ENCODE measurements around the gene PRR18. TPM values are rescaled to one million over a fixed set of nuclear protein-coding genes. Genes with fewer than 3 reads are reported as not detected.

PRR18 gene
- total RNA-seq, 1 donor from 2014 or later, result 0.80 TPM

GRCh38 chr6:166274163-166274562 is 34.0 kb downstream of the PRR18 start:
- Mint-ChIP-seq H3K27me3 (peaks cover 67% of the 10 kb centered on the region), H3K4me3 (no peak overlapping the region), H3K36me3 (no peaks in the 10 kb centered on the region), H3K9me3 (no peaks in the 10 kb centered on the region), H3K4me1 (ENCODE audit: unreplicated experiment) (peaks cover 7% of the 10 kb centered on the region), H3K27ac (no peak overlapping the region)
- no peak for DNase-seq (ENCODE audit: extremely low spot score, unreplicated experiment)
- TF ChIP-seq CTCF (conservative IDR thresholded peaks at IDR 0.05), result no peak

- H3K36me3 Mint-ChIP-seq, result no peaks in the 10 kb centered on the region
- H3K27ac Mint-ChIP-seq, result no peak overlapping the region
- H3K4me3 Mint-ChIP-seq, result no peak overlapping the region
- no peaks in the 10 kb centered on the region for H3K9me3 Mint-ChIP-seq
- no peak for TF ChIP-seq CTCF (conservative IDR thresholded peaks at IDR 0.05)
- H3K4me1 Mint-ChIP-seq (ENCODE audit: unreplicated experiment), result peaks cover 7% of the 10 kb centered on the region
- H3K27me3 Mint-ChIP-seq, result peaks cover 71% of the 10 kb centered on the region
- DNase-seq (ENCODE audit: extremely low spot score, unreplicated experiment), result no peak
Observed at GRCh38 chr6:166271376-166271765, 36.8 kb downstream of the PRR18 start.

- Mint-ChIP-seq H3K9me3 (no peaks in the 10 kb centered on the region), H3K27ac (no peak overlapping the region), H3K36me3 (no peaks in the 10 kb centered on the region), H3K4me1 (ENCODE audit: unreplicated experiment) (peaks cover 4% of the 10 kb centered on the region), H3K27me3 (peaks cover 67% of the 10 kb centered on the region), H3K4me3 (no peak overlapping the region)
- no peak for DNase-seq (ENCODE audit: extremely low spot score, unreplicated experiment)
- no peak for TF ChIP-seq CTCF (conservative IDR thresholded peaks at IDR 0.05)
Observed at GRCh38 chr6:166270706-166271375, 37.4 kb downstream of the PRR18 start.

DNA sequence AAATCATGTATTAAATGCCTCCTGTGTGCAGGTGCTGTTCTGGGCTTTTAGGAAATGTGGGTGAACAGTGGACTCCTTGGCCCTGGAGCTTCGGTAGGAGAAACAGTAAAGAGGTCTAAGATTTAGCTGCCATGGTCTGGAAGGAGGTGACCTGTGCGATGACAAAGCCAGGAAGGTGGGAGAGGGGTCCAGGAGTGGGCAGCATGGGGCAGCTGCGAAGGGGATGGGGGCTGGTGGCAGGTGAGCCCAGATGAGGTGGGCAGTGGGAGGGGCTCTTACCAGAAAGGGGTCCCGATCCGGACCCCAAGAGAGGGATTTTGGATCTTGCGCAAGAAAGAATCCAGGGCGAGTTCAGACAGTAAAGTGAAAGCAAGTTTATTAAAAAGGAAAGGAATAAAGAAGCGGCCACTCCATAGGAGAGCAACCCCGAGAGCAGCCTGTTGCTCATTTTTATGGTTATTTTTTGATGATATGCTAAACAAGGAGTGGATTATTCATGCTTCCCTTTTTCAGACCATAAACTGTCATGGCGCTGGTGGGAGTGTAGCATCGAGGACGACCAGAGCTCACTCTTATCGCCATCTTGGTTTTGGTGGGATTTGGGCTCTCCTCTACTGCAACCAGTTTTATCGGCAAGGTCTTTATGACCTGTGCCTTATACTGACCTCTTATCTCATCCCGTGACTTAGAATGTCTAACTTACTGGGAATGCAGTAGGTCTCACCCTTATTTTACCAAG is 38.7 kb downstream of the PRR18 start:
- TF ChIP-seq CTCF (conservative IDR thresholded peaks at IDR 0.05), result no peak
- Mint-ChIP-seq H3K4me3 (no peak overlapping the region), H3K36me3 (no peaks in the 10 kb centered on the region), H3K4me1 (ENCODE audit: unreplicated experiment) (no peaks in the 10 kb centered on the region), H3K27ac (no peak overlapping the region), H3K27me3 (peaks cover 62% of the 10 kb centered on the region), H3K9me3 (no peaks in the 10 kb centered on the region)
- no peak for DNase-seq (ENCODE audit: extremely low spot score, unreplicated experiment)

GRCh38 chr6:166268431-166268830 is 39.8 kb downstream of the PRR18 start:
- H3K4me3 Mint-ChIP-seq, result no peak overlapping the region
- no peak overlapping the region for H3K27ac Mint-ChIP-seq
- DNase-seq (ENCODE audit: extremely low spot score, unreplicated experiment), result no peak
- no peaks in the 10 kb centered on the region for H3K36me3 Mint-ChIP-seq
- TF ChIP-seq CTCF (conservative IDR thresholded peaks at IDR 0.05), result no peak
- no peaks in the 10 kb centered on the region for H3K9me3 Mint-ChIP-seq
- peaks cover 54% of the 10 kb centered on the region for H3K27me3 Mint-ChIP-seq
- no peaks in the 10 kb centered on the region for H3K4me1 Mint-ChIP-seq (ENCODE audit: unreplicated experiment)
